GM12878 (cell line): Measurements from ENCODE around the gene TMED10. TPM values are rescaled to one million over a fixed set of nuclear protein-coding genes. Genes with fewer than 3 reads are reported as not detected.

ENCODE experiments used
- ATF2 ChIP-seq: IDR thresholded peaks from 2 replicates; pipeline ENCODE4 v1.6.1; 2012; ENCODE audit warnings: low read length, inconsistent platforms
- ATF7 ChIP-seq: fragments of 450-650 bp; IDR thresholded peaks from 2 replicates; pipeline ENCODE4 v1.6.1; 2016; ENCODE audit warnings: low read depth, mild to moderate bottlenecking
- CBX5 ChIP-seq: sonication (generic); IDR thresholded peaks from 2 replicates; pipeline ENCODE4 v1.6.1; 2016; ENCODE audit warnings: low read depth, moderate library complexity, mild to moderate bottlenecking, inconsistent platforms
- CTCF ChIP-seq, 3 experiments: IDR thresholded peaks in 2 of 3; conservative IDR thresholded peaks in 1 of 3; 2 replicates each; pipeline ENCODE4 v1.5.1; 2011; ENCODE audit warnings: low read depth in 3 of 3, low read length in 3 of 3, mild to moderate bottlenecking in 3 of 3, control low read depth in 2 of 3, moderate library complexity in 2 of 3, inconsistent platforms in 1 of 3, mixed read lengths in 1 of 3; ENCODE audit not compliant: control insufficient read depth in 2 of 3, insufficient read depth in 1 of 3; ENCODE audit errors: extremely low read depth in 1 of 3
- EP300 ChIP-seq, 2 experiments: fragments of 150-350 bp in 1 of 2; IDR thresholded peaks; 2 replicates each; pipeline ENCODE4 v1.6.1; 2011 to 2012; ENCODE audit warnings: low read depth in 2 of 2, low read length in 2 of 2, borderline replicate concordance in 1 of 2, improper control_type of control experiment in 1 of 2, inconsistent platforms in 1 of 2; ENCODE audit not compliant: control insufficient read depth in 1 of 2
- HSF1 ChIP-seq: fragments of 150-350 bp; IDR thresholded peaks from 2 replicates; pipeline ENCODE4 v1.6.1; 2014; ENCODE audit warnings: mild to moderate bottlenecking, low read depth, low read length
- MAX ChIP-seq: IDR thresholded peaks from 2 replicates; pipeline ENCODE4 v1.6.1; 2012; ENCODE audit warnings: low read depth, low read length, improper control_type of control experiment
- MYB ChIP-seq: fragments of 150-350 bp; IDR thresholded peaks from 2 replicates; pipeline ENCODE4 v1.6.1; 2014; ENCODE audit warnings: mild to moderate bottlenecking, low read depth, low read length, borderline replicate concordance
- MYC ChIP-seq: IDR thresholded peaks from 2 replicates; pipeline ENCODE4 v1.6.1; 2011; ENCODE audit warnings: mild to moderate bottlenecking, low read length, moderate library complexity, inconsistent platforms; ENCODE audit not compliant: insufficient read depth, insufficient replicate concordance, insufficient read length, severe bottlenecking
- NR2C2 ChIP-seq: IDR thresholded peaks from 2 replicates; pipeline ENCODE4 v1.6.1; 2011; ENCODE audit warnings: borderline replicate concordance, low read depth; ENCODE audit not compliant: control insufficient read depth, insufficient read length
- NRF1 ChIP-seq: conservative IDR thresholded peaks from 2 replicates; pipeline ENCODE4 v1.6.1; 2011; ENCODE audit warnings: mild to moderate bottlenecking, low read depth, low read length, improper control_type of control experiment
- PML ChIP-seq: IDR thresholded peaks from 2 replicates; pipeline ENCODE4 v1.6.1; 2012; ENCODE audit warnings: low read length, inconsistent platforms
- POLR2AphosphoS5 ChIP-seq: IDR thresholded peaks from 2 replicates; pipeline ENCODE4 v1.6.1; 2011; ENCODE audit warnings: mild to moderate bottlenecking, low read length, inconsistent platforms
- RELB ChIP-seq: fragments of 450-650 bp; IDR thresholded peaks from 2 replicates; pipeline ENCODE4 v1.6.1; 2017; ENCODE audit warnings: low read depth, mild to moderate bottlenecking, moderate library complexity
- SREBF1 ChIP-seq: IDR thresholded peaks from 2 replicates; pipeline ENCODE4 v1.6.1; 2012; ENCODE audit warnings: mild to moderate bottlenecking, low read length
- STAT3 ChIP-seq: IDR thresholded peaks from 2 replicates; pipeline ENCODE4 v1.6.1; 2011; ENCODE audit warnings: low read depth, low read length, improper control_type of control experiment
- TAF1 ChIP-seq: IDR thresholded peaks from 2 replicates; pipeline ENCODE4 v1.6.1; 2011; ENCODE audit warnings: mild to moderate bottlenecking, low read depth, low read length, borderline replicate concordance
- TARDBP ChIP-seq: IDR thresholded peaks from 2 replicates; pipeline ENCODE4 v1.6.1; 2016; ENCODE audit warnings: borderline replicate concordance
- TCF7 ChIP-seq: IDR thresholded peaks from 2 replicates; pipeline ENCODE4 v1.6.1; 2014; ENCODE audit warnings: antibody characterized with exemption, borderline replicate concordance
- polyA plus RNA-seq, 11 experiments: library from polyadenylated mRNA; depleted of rRNA in 4 of 11; unstranded in 6 of 11; stranded (reverse) in 5 of 11; fragments of >200 nt; fragmentation: Nextera tagmentation in 4 of 11; fragmentation: Illumina TruSeq in 1 of 11; extraction: Ambion mirVana in 4 of 11; extraction: Trizol in 1 of 11; gene quantifications; 1 replicate in 1 of 11; 2 replicates in 10 of 11; pipeline versions ENCODE4 v1.2.1 to v1.2.3, GENCODE V29; 2011 to 2016; ENCODE audit warnings: inconsistent platforms in 2 of 11, missing spikeins in 2 of 11, low read depth in 1 of 11
- total RNA-seq, 4 experiments: library from RNA; depleted of rRNA in 3 of 4; stranded (reverse); fragments of >200 nt in 3 of 4; fragmentation: Illumina TruSeq in 1 of 4; extraction: Trizol in 1 of 4; gene quantifications; 2 replicates each; pipeline versions ENCODE4 v1.2.1 to v1.2.3, GENCODE V29; 2013 to 2021

Gene TMED10
- total and polyA plus RNA-seq, 10 of the 15 experiments (the other 5 are each of a cell fraction or from before 2014, with no cell fraction given): 99.8 to 270 (median 180) TPM

- TF ChIP-seq SREBF1 (peak; percentile 68), CTCF (IDR thresholded peaks at IDR 0.05 in 2 of 3, conservative IDR thresholded peaks at IDR 0.05 in 1 of 3; ENCODE audit: control insufficient read depth in 2 of 3, extremely low read depth in 1 of 3, insufficient read depth in 1 of 3, low read depth in 3 of 3, low read length in 3 of 3) (no peak), TAF1 (peak; percentile 90), MAX (no peak), RELB (peak; percentile 77; the same call in 1 of the 2 replicates), ATF7 (peak; percentile 25; the same call in 1 of the 2 replicates), TCF7 (no peak), CBX5 (no peak), POLR2AphosphoS5 (peak; percentile 90), ATF2 (no peak), NRF1 (no peak), MYB (no peak), TARDBP (no peak), PML (peak; percentile 82), HSF1 (no peak), MYC (no peak), NR2C2 (peak; percentile 84), STAT3 (no peak), EP300 (IDR thresholded peaks at IDR 0.05; ENCODE audit: borderline replicate concordance in 1 of 2, control insufficient read depth in 1 of 2, low read depth in 2 of 2, low read length in 2 of 2) (no peak)
Observed at GRCh38 chr14:75126679-75127473, 49.5 kb downstream of the TMED10 start, which contains the start of gene NEK9 (continued).
